ENCODE results near the gene PFN3. TPM values are rescaled to one million over a fixed set of nuclear protein-coding genes. Genes with fewer than 3 reads are reported as not detected.

PFN3 gene
- total and polyA plus RNA-seq, 2 of the 13 experiments (the other 11 are each of a cell fraction or from before 2014, with no cell fraction given), result not detected

- TF ChIP-seq ZNF574 (CRISPR knock-in tag; IDR thresholded peaks at IDR 0.05) (no peak), HNRNPUL1 (IDR thresholded peaks at IDR 0.05; ENCODE audit: low read depth, low read length) (no peak), FOXC1 (CRISPR knock-in tag; IDR thresholded peaks at IDR 0.05; ENCODE audit: borderline replicate concordance) (no peak), ZNF83 (CRISPR knock-in tag; IDR thresholded peaks at IDR 0.05; ENCODE audit: borderline replicate concordance) (no peak)
Measured at GRCh38 chr5:177367323-177367848, 33.1 kb downstream of the PFN3 start (continued).

- POLR2A ChIA-PET, result interaction anchor here (0.7 to 7.9 kb wide), 17 partner anchors 8 to 280 kb away, joined by 3 to 239 read pairs (median 7); partner anchors contain the start of genes FGFR4, GRK6, LMAN2 and RGS14
- TF ChIP-seq MIXL1 (CRISPR knock-in tag; IDR thresholded peaks at IDR 0.05), result 0 out of 2 replicates have a peak, but pooled peaks have one; percentile 10
- TF ChIP-seq ZNF335 (CRISPR knock-in tag; IDR thresholded peaks at IDR 0.05), result peak; percentile 24; the same call in 1 of the 2 replicates
- TF ChIP-seq ERF (CRISPR knock-in tag; IDR thresholded peaks at IDR 0.05), result peak; percentile 70; the same call in 1 of the 2 replicates
- no peak for TF ChIP-seq SMAD1 (CRISPR knock-in tag; IDR thresholded peaks at IDR 0.05; ENCODE audit: borderline replicate concordance, low read depth)
- TF ChIP-seq ZNF672 (CRISPR knock-in tag; IDR thresholded peaks at IDR 0.05), result peak; percentile 2; the same call in 1 of the 2 replicates
- TF ChIP-seq HNF4A (CRISPR knock-in tag; IDR thresholded peaks at IDR 0.05), result peak; percentile 15; the same call in 1 of the 2 replicates
- 0 out of 2 replicates have a peak, but pooled peaks have one; percentile 12 for TF ChIP-seq ELF1 (CRISPR knock-in tag; IDR thresholded peaks at IDR 0.05)
- no peak for TF ChIP-seq HNF1A (IDR thresholded peaks at IDR 0.05; ENCODE audit: low read depth)
- 0 out of 2 replicates have a peak, but pooled peaks have one; percentile 31 for TF ChIP-seq HNF1A (CRISPR knock-in tag; IDR thresholded peaks at IDR 0.05; ENCODE audit: borderline replicate concordance)
- TF ChIP-seq NR2C2 (CRISPR knock-in tag; IDR thresholded peaks at IDR 0.05; ENCODE audit: borderline replicate concordance), result 0 out of 2 replicates have a peak, but pooled peaks have one; percentile 33
- peak; percentile 55; the same call in 1 of the 2 replicates for TF ChIP-seq ZNF44 (CRISPR knock-in tag; IDR thresholded peaks at IDR 0.05)
Measured at GRCh38 chr5:177366528-177367322, 33.7 kb downstream of the PFN3 start.

More at GRCh38 chr5:177366528-177367322, 33.7 kb downstream of the PFN3 start:
- H3K79me2 ChIP-seq (ENCODE audit: insufficient read depth, low read length), result peaks cover 3% of the 10 kb centered on the region
- CTCF ChIA-PET (ENCODE audit: low intra/inter-chr PET ratio, low total read pairs), result no interaction called here
- TSS peak; percentile 89 for BruUV-seq (replicated peaks)
- no peak overlapping the region for H2AFZ ChIP-seq (ENCODE audit: low read length)
- ATAC-seq (peak; percentile 71), DNase-seq (ENCODE audit: low spot score) (peak; percentile 75), FAIRE-seq (peak; percentile 82)
- peak overlapping the region; percentile 67 for H3K9ac ChIP-seq (ENCODE audit: insufficient read depth, low read depth, low read length)
- no peaks in the 10 kb centered on the region for H3K9me3 ChIP-seq (ENCODE audit: low read length)
- peaks cover 85% of the 10 kb centered on the region for H3K4me1 ChIP-seq (ENCODE audit: insufficient read depth, low read length)
- intact Hi-C loops (cut with micrococcal nuclease; ENCODE audit: unreplicated experiment), result loop anchor here (5.0 kb wide), 1 partner anchor 49 kb away; no protein-coding TSS in a partner anchor
- H3K36me3 ChIP-seq (replicated peaks in 1 of 2; ENCODE audit: control insufficient read depth in 1 of 2, insufficient read depth in 2 of 2, low read length in 2 of 2), result no peaks in the 10 kb centered on the region
- WGBS (ENCODE audit: low lambda C conversion rate), result 2% methylated on average over 28 of the region's 36 CpGs
- H3K27me3 ChIP-seq (ENCODE audit: control insufficient read depth in 1 of 2, insufficient read depth in 2 of 2, low read length in 2 of 2), result peaks cover 0 to 9% of the 10 kb centered on the region in 2 experiments; a peak in 3 of 5 replicates
- H3K4me2 ChIP-seq (ENCODE audit: low read depth, low read length), result peak overlapping the region; percentile 85
- in situ Hi-C loops (cut with HindIII; ENCODE audit: extremely low pct_ligation_motif_present, low pct_unique_long_range_greater_than_20kb), result loop anchor here (25.0 kb wide), 1 partner anchor 829 kb away; the partner anchor contains the start of genes CDHR2 and RNF44
- no peaks in the 10 kb centered on the region for H4K20me1 ChIP-seq (ENCODE audit: insufficient read depth, low read length)
- H3K4me3 ChIP-seq (replicated peaks in 1 of 3; ENCODE audit: insufficient read depth in 1 of 3, low read depth in 2 of 3, low read length in 3 of 3), result peak overlapping the region; percentile 64 to 75 (median 68); a peak in 5 of 6 replicates
- peak overlapping the region; percentile 79 for H3K27ac ChIP-seq (ENCODE audit: extremely low read length, insufficient read depth, low read length)

Data from HepG2 (cell line).